ENCODE measurements around the gene MRPL45.

GRCh38 chr17:38358586-38359513 is 61.9 kb downstream of the MRPL45 start:
- TF ChIP-seq, protein P1, sequence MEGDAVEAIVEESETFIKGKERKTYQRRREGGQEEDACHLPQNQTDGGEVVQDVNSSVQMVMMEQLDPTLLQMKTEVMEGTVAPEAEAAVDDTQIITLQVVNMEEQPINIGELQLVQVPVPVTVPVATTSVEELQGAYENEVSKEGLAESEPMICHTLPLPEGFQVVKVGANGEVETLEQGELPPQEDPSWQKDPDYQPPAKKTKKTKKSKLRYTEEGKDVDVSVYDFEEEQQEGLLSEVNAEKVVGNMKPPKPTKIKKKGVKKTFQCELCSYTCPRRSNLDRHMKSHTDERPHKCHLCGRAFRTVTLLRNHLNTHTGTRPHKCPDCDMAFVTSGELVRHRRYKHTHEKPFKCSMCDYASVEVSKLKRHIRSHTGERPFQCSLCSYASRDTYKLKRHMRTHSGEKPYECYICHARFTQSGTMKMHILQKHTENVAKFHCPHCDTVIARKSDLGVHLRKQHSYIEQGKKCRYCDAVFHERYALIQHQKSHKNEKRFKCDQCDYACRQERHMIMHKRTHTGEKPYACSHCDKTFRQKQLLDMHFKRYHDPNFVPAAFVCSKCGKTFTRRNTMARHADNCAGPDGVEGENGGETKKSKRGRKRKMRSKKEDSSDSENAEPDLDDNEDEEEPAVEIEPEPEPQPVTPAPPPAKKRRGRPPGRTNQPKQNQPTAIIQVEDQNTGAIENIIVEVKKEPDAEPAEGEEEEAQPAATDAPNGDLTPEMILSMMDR (IDR thresholded peaks at IDR 0.05; ENCODE audit: low read depth, low read length) = no peak
- no peak for TF ChIP-seq EZH2phosphoT487 (IDR thresholded peaks at IDR 0.05; ENCODE audit: low read depth)

Data from OCI-LY3 (cell line).